ENCODE measurements around the gene PDZD7.

The PDZD7 gene

GRCh38 chr10:100966887-100967286 lies 64.0 kb downstream of the PDZD7 start:
- DNase-seq (ENCODE audit: low spot score), result no peak

GRCh38 chr10:100965820-100966219 lies 65.1 kb downstream of the PDZD7 start:
- no peak for DNase-seq (ENCODE audit: low spot score)

DNA sequence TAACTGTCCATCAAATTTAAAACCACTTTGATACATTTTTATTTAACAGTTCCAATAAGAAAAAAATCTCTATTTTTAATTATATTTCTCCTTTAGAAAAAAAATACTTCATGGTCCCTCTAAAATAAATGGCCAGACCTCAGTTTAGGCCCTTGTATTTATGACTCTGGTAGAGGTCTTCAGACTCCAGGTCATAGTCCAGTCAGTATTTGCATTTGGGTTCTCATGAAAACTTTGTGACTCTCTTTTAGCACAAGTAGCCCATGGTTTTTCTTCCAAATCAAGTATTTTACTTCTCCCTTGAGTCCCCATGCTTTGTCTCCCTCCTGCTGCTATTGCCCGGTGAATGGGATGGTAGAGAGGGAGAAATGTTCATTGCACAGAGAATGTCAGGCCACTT lies 67.1 kb downstream of the PDZD7 start:
- DNase-seq (ENCODE audit: low spot score), result no peak

DNA sequence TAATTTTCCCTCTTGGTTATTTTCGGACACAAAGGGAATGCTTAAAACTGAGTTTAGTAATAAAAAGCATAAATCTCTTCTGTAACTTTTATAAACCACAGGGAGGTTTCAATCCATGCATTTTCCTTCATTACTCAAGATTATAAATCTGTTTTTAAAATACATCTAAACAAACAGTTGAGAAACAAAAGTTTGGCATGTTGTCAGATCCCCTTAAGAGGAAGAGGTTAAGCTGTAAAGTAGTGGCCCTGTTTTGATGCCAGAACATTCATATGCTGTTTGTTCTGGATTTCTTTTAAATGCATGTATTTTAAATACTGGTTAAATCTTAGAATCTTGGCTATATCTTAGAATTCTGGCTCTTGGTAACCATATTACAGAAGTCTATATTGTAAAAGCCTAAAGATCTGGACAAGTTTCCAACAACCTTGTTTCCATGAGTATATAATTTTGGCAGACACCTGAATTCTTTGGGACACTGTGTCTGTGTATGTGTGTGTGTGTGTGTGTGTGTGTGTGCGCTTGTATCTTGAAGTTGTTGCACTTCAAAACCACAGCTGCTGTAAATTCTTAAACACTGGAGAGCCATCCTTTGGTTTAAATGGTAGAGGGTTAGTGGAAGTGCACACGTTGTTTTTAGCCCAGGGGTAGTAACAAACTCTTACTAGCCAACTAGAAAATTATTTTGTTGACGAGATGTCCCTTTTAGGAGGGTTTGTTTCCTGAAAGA lies 68.4 kb downstream of the PDZD7 start:
- no peak for DNase-seq (ENCODE audit: low spot score)

GRCh38 chr10:100960251-100960650 lies 70.7 kb downstream of the PDZD7 start:
- DNase-seq (ENCODE audit: low spot score), result no peak
